DMS153 (cell line): ENCODE data around the gene TTLL9.

Source experiments
- DNase-seq: peaks from one replicate; lab custom pipeline; 2025; lab: John Stamatoyannopoulos, UW

The TTLL9 gene

DNA sequence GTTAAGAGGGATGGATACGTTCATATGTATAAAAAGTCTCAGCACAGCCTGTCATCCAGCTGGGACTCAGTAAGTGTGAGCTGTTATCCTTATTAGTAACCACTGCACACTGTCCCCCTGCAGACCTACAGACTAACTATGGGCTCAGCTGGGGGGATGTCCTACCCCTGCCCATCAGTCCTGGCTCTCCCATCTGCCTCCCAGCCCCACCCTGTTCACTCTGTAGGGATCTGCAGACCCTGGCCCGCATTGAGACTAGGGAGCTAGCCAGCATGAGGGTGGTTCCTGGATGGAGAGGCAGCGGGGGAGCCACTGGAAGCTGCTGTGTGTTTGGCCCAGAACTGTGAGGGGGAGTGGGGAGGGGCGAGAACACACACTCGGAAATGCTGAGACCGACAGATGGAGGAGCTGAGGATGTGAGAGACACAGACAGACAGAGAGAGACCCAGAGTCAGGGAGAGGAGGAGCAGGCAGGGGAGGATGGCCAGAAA is 114.6 kb downstream of the TTLL9 start:
- DNase-seq: no peak

DNA sequence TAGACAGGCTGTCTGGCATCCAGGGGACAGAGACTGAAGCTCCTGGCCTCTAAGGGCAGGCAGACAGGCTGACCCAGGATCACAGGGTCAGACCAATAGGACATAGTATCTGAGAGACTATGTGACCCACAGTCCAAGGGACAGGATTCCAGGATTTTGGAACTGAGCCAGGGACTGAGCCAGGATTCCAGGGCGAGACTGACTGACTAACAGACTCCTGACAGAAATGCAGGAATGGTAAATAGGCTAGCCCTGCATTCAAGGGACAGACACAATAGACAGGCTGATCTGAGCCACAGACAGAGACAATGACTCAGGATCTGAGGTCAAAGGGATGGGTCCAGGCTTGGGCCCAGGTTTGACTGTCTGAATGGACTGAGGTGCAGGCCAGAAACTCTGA is 117.3 kb downstream of the TTLL9 start:
- no peak for DNase-seq

DNA sequence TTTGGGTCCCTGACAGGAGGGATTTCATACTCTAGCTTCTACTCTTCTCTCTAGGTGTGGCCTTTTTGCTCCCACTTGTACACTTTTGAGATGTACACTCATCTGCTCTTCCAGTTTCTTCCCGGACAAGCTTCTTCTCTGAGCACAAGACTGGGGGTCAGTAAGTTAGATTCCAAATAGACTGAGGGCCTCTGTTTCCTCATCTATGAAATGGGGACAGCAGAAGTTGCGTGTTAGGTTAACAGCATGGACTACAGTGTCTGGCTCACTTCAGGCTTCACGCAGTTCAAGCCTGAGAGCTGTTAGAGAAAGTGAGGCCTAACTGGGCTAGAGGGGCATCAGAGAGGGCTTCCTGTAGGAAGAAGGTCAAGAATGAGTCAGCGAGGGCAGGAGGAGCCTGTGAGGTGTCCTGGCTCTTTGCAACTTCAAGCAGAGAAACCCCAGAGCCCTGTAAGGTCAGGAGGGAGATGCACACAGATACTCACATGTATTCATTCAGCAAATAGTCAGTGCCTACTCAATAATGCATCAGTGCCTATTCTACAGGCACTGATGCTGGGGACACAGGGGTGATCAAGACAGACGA is 118.1 kb downstream of the TTLL9 start:
- DNase-seq: no peak

DNA sequence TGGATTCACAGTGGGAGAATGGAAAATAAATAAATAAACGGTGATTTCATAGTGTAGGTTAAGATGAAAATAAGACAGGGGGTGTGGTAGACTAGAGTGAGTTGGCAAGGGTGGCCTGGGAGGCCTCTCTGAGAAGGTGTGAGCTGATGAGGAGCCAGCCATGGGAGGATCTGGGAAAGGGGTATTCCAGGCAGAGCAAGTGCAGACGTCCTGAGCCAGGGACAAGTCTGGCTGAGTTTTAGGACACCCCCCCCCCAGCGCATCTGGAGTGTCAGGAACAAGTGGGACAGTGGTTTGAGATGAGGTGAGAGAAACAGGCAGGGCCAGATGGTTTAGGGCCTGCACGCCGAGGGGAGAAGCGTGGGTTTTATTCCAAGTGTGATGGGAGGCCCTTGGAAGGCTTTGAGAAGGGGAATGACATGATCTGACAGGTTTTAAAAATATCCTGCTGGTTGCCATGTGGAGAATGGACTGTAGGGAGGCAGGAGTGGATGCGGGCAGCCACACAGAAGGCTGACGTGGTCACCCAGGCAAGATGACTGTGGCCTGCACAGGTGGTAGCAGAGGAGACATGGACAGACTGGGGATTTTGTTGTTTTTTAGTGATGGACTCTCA is 118.7 kb downstream of the TTLL9 start:
- no peak for DNase-seq

DNA sequence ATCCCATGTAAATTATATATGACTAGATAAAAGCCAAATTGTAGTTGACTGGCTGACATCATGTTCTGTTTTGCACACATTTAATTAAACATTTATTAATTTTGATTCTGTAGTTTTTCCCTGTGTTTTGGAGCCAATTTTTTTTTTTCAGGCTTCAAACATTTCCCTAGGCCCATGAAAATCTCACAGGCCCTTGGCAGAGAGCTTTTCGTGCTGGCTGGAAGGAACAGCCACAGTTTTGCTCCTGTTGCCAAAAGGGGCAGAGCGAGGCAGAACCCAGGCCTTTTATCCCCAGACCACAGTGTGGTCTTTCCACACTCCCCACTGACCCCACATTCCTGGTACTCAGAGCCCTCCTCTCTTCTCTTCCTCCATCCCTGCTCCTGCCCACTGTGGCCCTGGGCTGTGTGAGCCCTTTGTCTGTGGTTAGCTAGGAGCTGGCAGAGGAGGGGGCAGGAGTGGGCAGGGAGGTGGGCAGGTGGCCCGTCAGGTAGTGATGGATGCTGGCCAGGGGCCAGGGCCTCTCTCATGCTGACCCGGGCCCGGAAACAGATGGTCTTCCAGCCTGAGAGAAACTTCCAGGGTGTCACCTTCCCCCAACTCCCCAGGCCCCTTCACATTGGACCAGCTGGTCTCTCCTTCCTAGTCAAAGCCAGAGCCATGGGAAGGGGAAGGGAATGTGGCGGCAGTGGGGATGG is 120.4 kb downstream of the TTLL9 start:
- no peak for DNase-seq

DNA sequence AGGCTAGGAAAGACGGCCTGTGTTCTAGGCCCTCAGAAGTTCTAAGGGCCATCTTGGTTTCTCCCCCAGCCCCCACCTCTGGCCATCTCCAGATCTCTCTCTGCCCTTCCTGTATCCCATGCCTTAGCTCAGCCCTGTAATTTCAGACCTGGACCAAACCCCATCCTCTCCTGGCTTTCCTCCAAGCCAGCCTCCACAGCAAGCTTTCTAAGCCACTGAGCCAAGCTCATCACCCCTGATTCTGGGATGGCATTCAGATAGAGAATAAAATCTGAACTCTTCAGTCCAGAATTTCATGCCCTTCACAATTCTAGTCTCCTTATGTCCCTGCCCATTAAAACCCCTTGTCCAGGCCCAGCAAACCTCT is 120.9 kb downstream of the TTLL9 start:
- DNase-seq: no peak

DNA sequence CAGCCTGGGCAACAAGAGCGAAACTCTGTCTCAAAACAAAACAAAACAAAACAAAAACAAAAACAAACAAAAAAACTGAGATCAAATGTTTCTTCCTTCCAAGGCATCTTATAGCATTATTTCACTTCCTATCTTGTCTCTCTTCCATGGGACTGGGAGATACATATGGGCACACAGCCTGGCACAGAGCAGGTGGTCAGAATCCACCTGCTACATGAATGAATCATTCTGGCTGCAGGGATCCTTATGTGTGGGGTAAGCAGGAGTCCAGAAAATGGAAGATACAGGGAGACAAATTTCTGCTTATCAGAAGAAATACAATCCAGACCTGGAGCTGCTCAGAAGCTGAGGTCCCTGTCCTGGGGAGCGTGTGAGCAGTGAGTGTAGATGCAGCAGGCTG is 121.7 kb downstream of the TTLL9 start:
- DNase-seq: no peak
